GM18873 (cell line): ENCODE results near the gene LIPC.

Source experiments
- ATAC-seq: cut with Tn5 transposase; IDR thresholded peaks from one replicate; pipeline ENCODE4 v1.9.1; 2021; ENCODE audit warnings: mild to moderate bottlenecking, moderate library complexity, moderate number of reproducible peaks; ENCODE audit not compliant: unreplicated experiment, low FRiP score

LIPC gene

GRCh38 chr15:58433597-58434333 is 2.0 kb downstream of the LIPC start:
- ATAC-seq, result no peak

- ATAC-seq, result no peak
These were observed 2.6 kb downstream of the LIPC start for GRCh38 chr15:58434334-58434875.

- no peak for ATAC-seq
These were observed 4.8 kb downstream of the LIPC start for GRCh38 chr15:58436552-58436951.

- no peak for ATAC-seq
These were observed 5.8 kb downstream of the LIPC start for GRCh38 chr15:58437531-58438105.

GRCh38 chr15:58438111-58438510 is 6.3 kb downstream of the LIPC start:
- ATAC-seq, result no peak

GRCh38 chr15:58438956-58439355 is 7.2 kb downstream of the LIPC start:
- ATAC-seq, result no peak

- ATAC-seq, result no peak
These were observed 8.5 kb downstream of the LIPC start for GRCh38 chr15:58440158-58440910.

GRCh38 chr15:58440922-58441321 is 9.1 kb downstream of the LIPC start:
- no peak for ATAC-seq

GRCh38 chr15:58441376-58442070 is 9.7 kb downstream of the LIPC start:
- ATAC-seq, result no peak

GRCh38 chr15:58442122-58442521 is 10.3 kb downstream of the LIPC start:
- ATAC-seq, result no peak

GRCh38 chr15:58443308-58443707 is 11.5 kb downstream of the LIPC start:
- no peak for ATAC-seq

GRCh38 chr15:58444056-58444455 is 12.3 kb downstream of the LIPC start:
- ATAC-seq, result no peak

- ATAC-seq, result no peak
These were observed 13.0 kb downstream of the LIPC start for GRCh38 chr15:58444658-58445332.

- ATAC-seq, result no peak
These were observed 14.1 kb downstream of the LIPC start for GRCh38 chr15:58445865-58446264.

- ATAC-seq, result no peak
These were observed 14.7 kb downstream of the LIPC start for GRCh38 chr15:58446521-58446920.

GRCh38 chr15:58447271-58448010 is 15.7 kb downstream of the LIPC start:
- no peak for ATAC-seq

- ATAC-seq, result no peak
These were observed 16.5 kb downstream of the LIPC start for GRCh38 chr15:58448331-58448730.

- no peak for ATAC-seq
These were observed 17.1 kb downstream of the LIPC start for GRCh38 chr15:58448906-58449305.

GRCh38 chr15:58451826-58452225 is 20.0 kb downstream of the LIPC start:
- no peak for ATAC-seq

GRCh38 chr15:58452775-58453174 is 21.0 kb downstream of the LIPC start:
- no peak for ATAC-seq
